ENCODE data around the gene EIF4E3.

EIF4E3 gene

GRCh38 chr3:71684757-71685386 is 40.3 kb downstream of the EIF4E3 start:
- ATAC-seq, result peak; percentile 91
- no peak for TF ChIP-seq ESRRG (CRISPR knock-in tag; IDR thresholded peaks at IDR 0.05)
- TF ChIP-seq PPARA (CRISPR knock-in tag; IDR thresholded peaks at IDR 0.05; ENCODE audit: borderline replicate concordance), result no peak
- TF ChIP-seq ZNF70 (CRISPR knock-in tag; IDR thresholded peaks at IDR 0.05), result no peak
- no peak for TF ChIP-seq CSDC2 (CRISPR knock-in tag; IDR thresholded peaks at IDR 0.05)
- TF ChIP-seq TSHZ2 (CRISPR knock-in tag; IDR thresholded peaks at IDR 0.05), result no peak
- TF ChIP-seq TCF4 (CRISPR knock-in tag; IDR thresholded peaks at IDR 0.05; ENCODE audit: borderline replicate concordance), result no peak
- TF ChIP-seq CREB5 (CRISPR knock-in tag; IDR thresholded peaks at IDR 0.05; ENCODE audit: low read depth), result no peak
- no peak for TF ChIP-seq GLIS3 (CRISPR knock-in tag; IDR thresholded peaks at IDR 0.05)
- no peak for TF ChIP-seq ZC3H10 (CRISPR knock-in tag; IDR thresholded peaks at IDR 0.05)
- TF ChIP-seq CSRNP3 (CRISPR knock-in tag; IDR thresholded peaks at IDR 0.05), result no peak
- no peak for TF ChIP-seq PATZ1 (CRISPR knock-in tag; IDR thresholded peaks at IDR 0.05; ENCODE audit: borderline replicate concordance)
- TF ChIP-seq ZNF565 (CRISPR knock-in tag; conservative IDR thresholded peaks at IDR 0.05; ENCODE audit: low read depth), result no peak
- TF ChIP-seq ZNF8 (CRISPR knock-in tag; IDR thresholded peaks at IDR 0.05), result no peak
- TF ChIP-seq ISL1 (CRISPR knock-in tag; IDR thresholded peaks at IDR 0.05), result no peak
- TF ChIP-seq ARNTL (CRISPR knock-in tag; IDR thresholded peaks at IDR 0.05; ENCODE audit: borderline replicate concordance, low read depth), result no peak
- no peak for TF ChIP-seq OSR1 (CRISPR knock-in tag; IDR thresholded peaks at IDR 0.05)
- TF ChIP-seq ZFP30 (CRISPR knock-in tag; IDR thresholded peaks at IDR 0.05), result no peak
- no peak for TF ChIP-seq TOX (CRISPR knock-in tag; IDR thresholded peaks at IDR 0.05; ENCODE audit: borderline replicate concordance)
- TF ChIP-seq POU6F1 (CRISPR knock-in tag; IDR thresholded peaks at IDR 0.05; ENCODE audit: borderline replicate concordance, low read depth), result no peak

- TF ChIP-seq ISL1 (CRISPR knock-in tag; IDR thresholded peaks at IDR 0.05), result 0 out of 2 replicates have a peak, but pooled peaks have one; percentile 6
- no peak for TF ChIP-seq PATZ1 (CRISPR knock-in tag; IDR thresholded peaks at IDR 0.05; ENCODE audit: borderline replicate concordance)
- peak; percentile 51 for ATAC-seq
Observed at GRCh38 chr3:71684046-71684756, 41.0 kb downstream of the EIF4E3 start.
